Measurements from ENCODE around the gene ALB.

ALB gene

DNA sequence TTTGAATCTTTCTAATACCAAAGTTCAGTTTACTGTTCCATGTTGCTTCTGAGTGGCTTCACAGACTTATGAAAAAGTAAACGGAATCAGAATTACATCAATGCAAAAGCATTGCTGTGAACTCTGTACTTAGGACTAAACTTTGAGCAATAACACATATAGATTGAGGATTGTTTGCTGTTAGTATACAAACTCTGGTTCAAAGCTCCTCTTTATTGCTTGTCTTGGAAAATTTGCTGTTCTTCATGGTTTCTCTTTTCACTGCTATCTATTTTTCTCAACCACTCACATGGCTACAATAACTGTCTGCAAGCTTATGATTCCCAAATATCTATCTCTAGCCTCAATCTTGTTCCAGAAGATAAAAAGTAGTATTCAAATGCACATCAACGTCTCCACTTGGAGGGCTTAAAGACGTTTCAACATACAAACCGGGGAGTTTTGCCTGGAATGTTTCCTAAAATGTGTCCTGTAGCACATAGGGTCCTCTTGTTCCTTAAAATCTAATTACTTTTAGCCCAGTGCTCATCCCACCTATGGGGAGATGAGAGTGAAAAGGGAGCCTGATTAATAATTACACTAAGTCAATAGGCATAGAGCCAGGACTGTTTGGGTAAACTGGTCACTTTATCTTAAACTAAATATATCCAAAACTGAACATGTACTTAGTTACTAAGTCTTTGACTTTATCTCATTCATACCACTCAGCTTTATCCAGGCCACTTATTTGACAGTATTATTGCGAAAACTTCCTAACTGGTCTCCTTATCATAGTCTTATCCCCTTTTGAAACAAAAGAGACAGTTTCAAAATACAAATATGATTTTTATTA lies 28.3 kb downstream of the ALB start:
- no peak for DNase-seq

DNA sequence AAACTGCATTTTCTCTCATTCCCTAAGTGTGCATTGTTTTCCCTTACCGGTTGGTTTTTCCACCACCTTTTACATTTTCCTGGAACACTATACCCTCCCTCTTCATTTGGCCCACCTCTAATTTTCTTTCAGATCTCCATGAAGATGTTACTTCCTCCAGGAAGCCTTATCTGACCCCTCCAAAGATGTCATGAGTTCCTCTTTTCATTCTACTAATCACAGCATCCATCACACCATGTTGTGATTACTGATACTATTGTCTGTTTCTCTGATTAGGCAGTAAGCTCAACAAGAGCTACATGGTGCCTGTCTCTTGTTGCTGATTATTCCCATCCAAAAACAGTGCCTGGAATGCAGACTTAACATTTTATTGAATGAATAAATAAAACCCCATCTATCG lies 29.1 kb downstream of the ALB start:
- no peak for DNase-seq

DNA sequence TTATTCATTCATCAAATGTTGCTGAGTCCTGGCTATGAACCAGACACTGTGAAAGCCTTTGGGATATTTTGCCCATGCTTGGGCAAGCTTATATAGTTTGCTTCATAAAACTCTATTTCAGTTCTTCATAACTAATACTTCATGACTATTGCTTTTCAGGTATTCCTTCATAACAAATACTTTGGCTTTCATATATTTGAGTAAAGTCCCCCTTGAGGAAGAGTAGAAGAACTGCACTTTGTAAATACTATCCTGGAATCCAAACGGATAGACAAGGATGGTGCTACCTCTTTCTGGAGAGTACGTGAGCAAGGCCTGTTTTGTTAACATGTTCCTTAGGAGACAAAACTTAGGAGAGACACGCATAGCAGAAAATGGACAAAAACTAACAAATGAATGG lies 30.2 kb downstream of the ALB start:
- no peak for DNase-seq

GRCh38 chr4:73435984-73436383 lies 31.9 kb downstream of the ALB start, which contains the start of gene AFP:
TSS of gene AFP (plus strand) at chr4:73436221. CDS start at chr4:73436263, 42 bp downstream.
- no peak for DNase-seq

DNA sequence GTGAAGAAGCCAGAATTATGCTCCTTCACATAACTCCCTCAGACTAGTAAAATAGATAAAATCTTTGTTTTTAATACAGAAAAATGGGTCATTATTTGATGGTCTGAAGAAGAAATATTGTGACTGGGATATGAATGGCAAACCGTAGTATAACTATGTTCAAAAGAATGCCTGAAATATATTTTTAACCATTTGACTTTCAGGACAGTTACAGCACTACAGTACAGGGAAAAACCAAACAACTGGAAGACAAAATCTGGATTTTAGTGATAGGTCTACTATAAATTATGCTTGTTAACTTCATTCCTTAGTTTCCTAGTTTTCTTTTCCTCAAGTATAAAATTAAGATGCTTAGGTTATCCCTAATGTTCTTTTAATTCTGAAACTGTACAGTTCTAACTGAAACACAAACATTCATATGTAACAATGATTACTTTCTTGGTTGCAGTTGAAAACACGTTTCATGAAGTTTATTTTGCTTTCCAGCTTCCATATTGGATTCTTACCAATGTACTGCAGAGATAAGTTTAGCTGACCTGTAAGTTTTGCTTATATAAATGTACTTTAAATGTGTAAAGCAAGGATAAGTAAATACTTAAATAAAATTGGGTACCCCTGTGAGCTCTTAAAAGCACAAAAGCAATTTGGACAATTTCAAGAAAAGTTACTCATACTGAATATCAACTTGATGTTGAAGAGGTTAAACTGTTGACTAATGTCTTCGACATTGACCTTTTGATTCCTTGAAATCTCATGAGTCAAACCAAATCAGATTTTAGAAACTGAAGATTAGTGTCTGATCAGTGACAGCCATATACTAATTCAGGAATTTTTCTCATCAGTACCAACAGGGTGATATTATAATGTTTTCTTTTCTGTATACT lies 32.8 kb downstream of the ALB start:
- DNase-seq, result no peak

DNA sequence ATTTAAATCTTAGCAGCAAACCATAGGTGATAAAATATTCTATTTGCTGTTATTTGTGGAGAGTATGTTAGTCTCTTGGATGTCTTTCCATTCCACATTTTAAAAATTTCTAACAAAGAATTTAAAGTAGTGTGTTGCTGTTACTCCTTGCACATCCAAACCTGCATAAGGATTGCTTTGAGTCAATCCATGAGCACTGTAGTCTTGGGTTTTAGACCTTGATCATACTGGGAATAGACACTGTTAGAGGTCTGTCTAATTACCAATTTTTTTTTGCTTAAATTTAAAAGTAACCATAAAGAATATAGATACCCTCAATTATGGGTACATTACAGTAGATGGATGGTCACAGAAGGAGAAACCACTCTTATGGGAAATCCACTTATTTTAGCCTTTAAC lies 33.5 kb downstream of the ALB start:
- no peak for DNase-seq

- DNase-seq, result no peak
These were observed 34.0 kb downstream of the ALB start for GRCh38 chr4:73438048-73438447.

DNA sequence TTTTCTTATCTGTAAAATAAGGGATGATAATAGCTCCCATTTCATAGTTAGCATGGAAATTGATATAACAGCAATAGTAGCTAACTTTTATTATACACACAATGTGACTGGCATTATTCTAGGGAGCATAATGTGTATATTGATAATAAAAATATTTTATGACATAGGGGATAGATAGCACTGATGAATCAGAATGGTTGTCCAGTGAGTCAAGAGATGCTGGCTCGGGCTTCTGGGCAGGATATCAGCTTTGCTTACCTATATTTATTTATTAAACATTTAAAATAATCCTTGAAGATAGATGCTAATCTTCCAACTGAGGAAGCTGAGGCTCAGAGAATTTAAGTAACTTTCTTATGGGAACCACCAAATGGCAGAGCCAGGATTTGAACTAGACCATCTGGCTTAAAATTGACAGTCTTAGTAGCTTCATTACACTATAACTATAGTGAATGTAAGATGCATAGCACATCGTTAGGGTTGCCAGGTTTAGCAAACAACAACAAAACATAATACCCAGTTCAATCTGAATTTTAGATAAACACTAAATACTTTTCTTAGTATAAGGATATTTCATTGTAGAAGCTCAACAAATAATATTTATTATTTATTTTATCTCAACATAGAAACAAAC lies 34.6 kb downstream of the ALB start:
- no peak for DNase-seq

GRCh38 chr4:73439445-73439844 lies 35.4 kb downstream of the ALB start:
- no peak for DNase-seq

DNA sequence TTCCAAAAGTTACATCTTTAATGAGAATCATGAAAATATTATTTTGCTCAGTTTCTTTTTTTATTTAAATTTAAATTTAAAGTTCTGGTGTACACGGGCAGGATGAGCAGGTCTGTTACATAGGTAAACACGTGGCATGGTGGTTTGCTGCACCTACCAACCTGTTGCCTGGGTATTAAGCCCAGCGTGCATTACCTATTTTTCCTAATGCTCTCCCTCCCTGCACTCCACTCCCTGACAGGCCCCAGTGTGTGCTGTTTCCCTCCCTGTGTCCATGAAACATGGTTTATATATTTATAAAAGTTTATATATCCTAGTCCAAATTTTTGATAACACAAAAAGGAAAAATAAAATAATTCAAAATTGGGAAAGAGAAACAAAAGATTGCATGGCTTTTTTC lies 35.9 kb downstream of the ALB start:
- no peak for DNase-seq

- no peak for DNase-seq
These were observed 36.6 kb downstream of the ALB start for GRCh38 chr4:73440653-73441052.

- DNase-seq, result no peak
These were observed 38.2 kb downstream of the ALB start for GRCh38 chr4:73442275-73442674.

DNA sequence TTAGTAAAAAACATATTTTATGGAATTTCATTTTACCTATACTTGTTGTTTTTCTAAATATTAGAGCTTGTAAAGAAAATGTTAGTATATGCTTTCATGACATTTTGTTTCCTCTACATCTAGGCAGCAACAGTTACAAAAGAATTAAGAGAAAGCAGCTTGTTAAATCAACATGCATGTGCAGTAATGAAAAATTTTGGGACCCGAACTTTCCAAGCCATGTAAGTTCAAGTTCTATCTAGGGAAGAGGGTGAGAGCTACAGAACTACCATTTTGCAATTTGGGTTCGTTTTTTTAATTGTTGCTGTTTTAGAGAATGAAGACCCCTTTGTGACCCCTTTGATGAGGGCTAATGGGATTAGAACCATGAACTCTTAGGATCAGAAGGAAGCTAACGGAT lies 39.1 kb downstream of the ALB start:
- no peak for DNase-seq

- no peak for DNase-seq
These were observed 41.6 kb downstream of the ALB start for GRCh38 chr4:73445383-73446335.

- DNase-seq, result no peak
These were observed 42.4 kb downstream of the ALB start for GRCh38 chr4:73446336-73446938.

DNA sequence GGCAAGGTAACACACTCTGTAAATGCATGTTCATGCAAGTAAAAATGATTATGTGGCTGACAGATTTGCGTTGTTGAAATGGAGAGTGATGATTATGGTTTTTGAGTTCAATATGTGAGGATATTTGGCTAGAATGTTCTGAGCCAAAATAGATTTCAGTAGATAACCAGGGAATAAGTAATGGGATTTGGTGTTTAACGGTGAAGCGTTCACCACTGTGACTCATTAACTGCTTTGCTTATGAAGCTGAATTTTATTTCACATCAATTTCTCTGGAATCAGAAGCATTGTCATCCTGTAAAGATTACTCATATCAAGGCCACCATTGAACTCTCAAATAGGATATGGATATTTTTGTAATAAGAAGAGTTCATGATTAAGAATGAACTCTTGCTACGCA lies 43.6 kb downstream of the ALB start:
- DNase-seq, result no peak

- no peak for DNase-seq
These were observed 44.5 kb downstream of the ALB start for GRCh38 chr4:73448448-73449203.

DNA sequence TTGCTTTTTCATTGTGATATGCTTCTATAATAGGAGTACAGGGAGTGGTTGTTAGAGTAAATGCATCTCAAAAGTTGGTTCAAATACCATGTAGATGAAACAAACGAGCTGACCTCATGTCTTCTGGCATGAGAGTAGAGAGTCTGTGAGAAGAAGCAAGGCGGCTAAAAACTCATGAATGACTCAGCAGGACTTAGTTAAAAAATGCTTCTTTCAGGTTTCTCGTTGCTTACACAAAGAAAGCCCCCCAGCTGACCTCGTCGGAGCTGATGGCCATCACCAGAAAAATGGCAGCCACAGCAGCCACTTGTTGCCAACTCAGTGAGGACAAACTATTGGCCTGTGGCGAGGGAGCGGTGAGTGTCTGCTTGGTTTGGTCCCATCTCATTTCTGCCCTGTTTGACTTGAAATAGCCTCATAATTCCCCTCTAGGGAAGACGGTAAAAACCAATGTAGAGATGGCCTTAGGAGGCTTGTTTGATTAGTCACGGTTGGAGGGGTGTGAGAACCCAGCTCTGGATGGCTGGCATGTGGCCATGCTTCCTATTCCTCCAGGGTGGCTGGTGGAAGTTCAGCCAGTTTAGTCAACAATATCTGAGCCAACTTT lies 46.4 kb downstream of the ALB start:
- DNase-seq, result no peak

- DNase-seq, result no peak
These were observed 47.3 kb downstream of the ALB start for GRCh38 chr4:73451404-73451803.

GRCh38 chr4:73451981-73452747 lies 48.1 kb downstream of the ALB start:
- no peak for DNase-seq

All from activated gamma-delta T cell treated with Interleukin-2 at 50 U/mL for 16 hours (primary cell).